H1 (cell line): Measurements from ENCODE around the gene ZCWPW2. TPM values are rescaled to one million over a fixed set of nuclear protein-coding genes. Genes with fewer than 3 reads are reported as not detected.

ENCODE experiments used
- POLR2AphosphoS5 ChIP-seq: IDR thresholded peaks from 2 replicates; pipeline ENCODE4 v1.6.1; 2011; ENCODE audit warnings: low read depth, low read length
- ZNF274 ChIP-seq: IDR thresholded peaks from 2 replicates; pipeline ENCODE4 v1.7.0; 2012; ENCODE audit warnings: low read length, borderline replicate concordance; ENCODE audit errors: extremely low read depth
- polyA plus RNA-seq, 7 experiments: library from polyadenylated mRNA; depleted of rRNA in 3 of 7; stranded (reverse) in 5 of 7; unstranded in 2 of 7; fragments of >200 nt in 5 of 7; fragments of 200-250 nt in 2 of 7; gene quantifications; 1 replicate in 5 of 7; 2 replicates in 1 of 7; 4 replicates in 1 of 7; pipeline versions ENCODE4 v1.2.1 to v1.2.3, GENCODE V29; 2011 to 2013; ENCODE audit warnings: missing spikeins in 2 of 7, mixed read lengths in 2 of 7
- total RNA-seq: library from RNA; stranded (reverse); fragmentation: NEBNext Ultra II Directional; extraction: Animal tissue kit (Norgen Biotek cat#: 25700); gene quantifications from 2 replicates; pipeline ENCODE4 v1.2.1, GENCODE V29; 2021

Gene ZCWPW2
- total and polyA plus RNA-seq, 2 of the 8 experiments (the other 6 are each of a cell fraction or from before 2014, with no cell fraction given) = 0.11 to 0.39 TPM

GRCh38 chr3:28349469-28350000 is 1.0 kb downstream of the ZCWPW2 start (continued):
- no peak for TF ChIP-seq POLR2AphosphoS5
- TF ChIP-seq ZNF274 = no peak
